ENCODE measurements around the gene COG5. TPM values are rescaled to one million over a fixed set of nuclear protein-coding genes. Genes with fewer than 3 reads are reported as not detected.
A peak's percentile ranks its signal among the peaks of the same experiment; 100 is the strongest.

Gene COG5
- total RNA-seq, 1 experiment from 2014 or later, result 58.0 TPM

- DNase-seq (ENCODE audit: low spot score), result no peak
These were observed 231.0 kb downstream of the COG5 start for GRCh38 chr7:107332488-107333269.

- DNase-seq (ENCODE audit: low spot score), result no peak
These were observed 233.2 kb downstream of the COG5 start for GRCh38 chr7:107330478-107330877.

- DNase-seq (ENCODE audit: low spot score), result no peak
These were observed 235.6 kb downstream of the COG5 start for GRCh38 chr7:107327986-107328569.

- no peak for DNase-seq (ENCODE audit: low spot score)
These were observed 237.7 kb downstream of the COG5 start for GRCh38 chr7:107326061-107326460.

GRCh38 chr7:107322015-107322414 is 241.7 kb downstream of the COG5 start:
- no peak for DNase-seq (ENCODE audit: low spot score)

GRCh38 chr7:107321611-107322010 is 242.1 kb downstream of the COG5 start:
- no peak for DNase-seq (ENCODE audit: low spot score)

- DNase-seq (ENCODE audit: low spot score), result no peak
These were observed 243.9 kb downstream of the COG5 start for GRCh38 chr7:107319724-107320228.

GRCh38 chr7:107318523-107319160 is 245.1 kb downstream of the COG5 start:
- DNase-seq (ENCODE audit: low spot score), result peak; percentile 36

GRCh38 chr7:107315716-107316220 is 248.0 kb downstream of the COG5 start:
- DNase-seq (ENCODE audit: low spot score), result no peak

- DNase-seq (ENCODE audit: low spot score), result no peak
These were observed 250.4 kb downstream of the COG5 start for GRCh38 chr7:107313355-107313754.

- DNase-seq (ENCODE audit: low spot score), result no peak
These were observed 251.3 kb downstream of the COG5 start for GRCh38 chr7:107312418-107312817.

GRCh38 chr7:107309296-107309695 is 254.4 kb downstream of the COG5 start:
- no peak for DNase-seq (ENCODE audit: low spot score)

- no peak for DNase-seq (ENCODE audit: low spot score)
These were observed 259.1 kb downstream of the COG5 start for GRCh38 chr7:107304636-107305035.

- no peak for DNase-seq (ENCODE audit: low spot score)
These were observed 259.7 kb downstream of the COG5 start for GRCh38 chr7:107304063-107304462.

GRCh38 chr7:107302250-107302847 is 261.4 kb downstream of the COG5 start:
- no peak for DNase-seq (ENCODE audit: low spot score)

GRCh38 chr7:107294182-107294581 is 269.5 kb downstream of the COG5 start:
- DNase-seq (ENCODE audit: low spot score), result no peak

- no peak for DNase-seq (ENCODE audit: low spot score)
These were observed 271.1 kb downstream of the COG5 start for GRCh38 chr7:107292591-107292990.

GRCh38 chr7:107291434-107291833 is 272.3 kb downstream of the COG5 start:
- DNase-seq (ENCODE audit: low spot score), result no peak

- no peak for DNase-seq (ENCODE audit: low spot score)
These were observed 276.7 kb downstream of the COG5 start for GRCh38 chr7:107286751-107287621.

GRCh38 chr7:107284911-107285479 is 278.7 kb downstream of the COG5 start:
- DNase-seq (ENCODE audit: low spot score), result no peak

GRCh38 chr7:107277331-107277730 is 286.4 kb downstream of the COG5 start:
- no peak for DNase-seq (ENCODE audit: low spot score)
